Astrocyte of the spinal cord (primary cell): ENCODE measurements around the gene CFAP97D1.

Experiments used
- DNase-seq: peaks from one replicate; pipeline ENCODE4 v3.0.0; 2011; ENCODE audit warnings: low read depth, low spot score
- H3K4me3 ChIP-seq: 2 replicates; pipeline ENCODE4 v1.5.1; 2011; ENCODE audit warnings: low read depth, mild to moderate bottlenecking, low read length, moderate library complexity
- CTCF ChIP-seq: IDR thresholded peaks from 2 replicates; pipeline ENCODE4 v1.5.1; 2012; ENCODE audit warnings: low read depth, mild to moderate bottlenecking, low read length, inconsistent platforms
- in situ Hi-C: cut with HindIII; loops from 2 replicates; pipeline ENCODE4 v1.10.0; 2017; ENCODE audit warnings: low sequenced_read_pairs

CFAP97D1 gene

DNA sequence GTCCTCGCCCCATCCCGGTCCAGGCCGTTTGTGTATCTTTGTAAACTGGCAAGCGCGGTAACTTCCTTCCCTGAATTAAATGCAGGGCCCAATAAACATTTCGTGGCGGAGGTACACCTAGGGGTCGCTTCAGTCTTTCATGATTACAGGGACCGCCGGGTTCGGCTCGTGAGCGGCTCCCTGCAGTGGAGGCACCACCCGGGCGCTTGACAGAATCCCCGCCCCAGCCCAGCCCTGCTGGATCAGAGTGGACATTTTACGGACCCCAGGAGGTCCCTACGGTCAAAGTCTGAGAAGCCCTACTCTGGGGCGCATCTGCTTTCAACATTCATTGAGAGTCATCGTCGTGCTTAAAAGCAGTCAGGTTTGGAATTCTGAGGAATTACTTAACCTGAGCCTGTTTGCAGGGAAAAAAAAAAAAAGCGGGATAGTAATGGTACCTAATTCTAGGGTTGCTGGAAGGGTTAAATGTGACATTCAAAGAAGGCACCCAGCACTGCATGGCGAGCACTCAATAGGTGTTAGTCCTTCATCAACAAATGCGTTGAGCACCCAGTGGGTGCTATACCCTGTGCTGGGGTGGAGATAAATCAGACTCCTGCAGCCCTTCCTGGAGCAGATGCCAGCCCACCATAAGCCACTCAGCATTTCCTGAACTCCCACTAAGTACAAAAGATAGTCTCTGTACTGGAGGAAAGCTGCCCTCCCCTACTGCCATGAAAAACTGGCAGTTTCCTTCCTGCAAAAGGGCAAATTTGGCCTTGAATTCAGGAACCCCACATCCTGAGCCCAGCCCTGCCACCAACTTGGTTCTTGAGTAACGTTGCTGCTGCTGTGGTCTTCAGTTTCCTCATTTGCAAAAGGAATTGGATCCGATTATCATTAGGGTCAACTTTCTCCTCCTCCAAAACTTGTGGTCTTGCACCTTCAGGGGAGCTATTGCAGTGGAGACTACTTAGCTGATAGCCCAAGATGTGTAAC is 800 bp upstream of the CFAP97D1 start:
- in situ Hi-C loops = no loop called here
- TF ChIP-seq CTCF = peak; percentile 17
- peak overlapping the region; percentile 72 for H3K4me3 ChIP-seq
- DNase-seq = peak; percentile 40

GRCh38 chr17:43782913-43783680 is 2.9 kb downstream of the CFAP97D1 start:
- in situ Hi-C loops = no loop called here
- no peak overlapping the region for H3K4me3 ChIP-seq
- DNase-seq = no peak

DNA sequence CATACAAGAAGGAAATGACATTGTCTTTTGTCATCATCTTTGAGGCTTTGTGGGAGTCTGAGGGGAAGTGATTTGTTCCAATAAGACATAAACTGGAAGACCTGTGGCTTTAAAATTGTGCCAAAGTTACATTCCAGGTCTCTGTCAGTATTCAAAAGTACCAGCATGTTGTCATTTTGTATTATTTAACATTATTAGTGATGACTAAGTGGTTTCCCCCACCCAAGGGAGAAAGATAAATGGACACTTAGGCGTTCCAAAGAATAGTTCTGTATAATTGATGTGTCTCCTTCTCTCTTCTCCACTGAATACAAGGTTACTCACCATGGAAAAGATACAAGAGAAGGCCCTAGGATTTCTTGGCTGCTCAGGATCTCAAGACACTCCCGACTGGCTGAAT is 3.8 kb downstream of the CFAP97D1 start:
- no peak overlapping the region for H3K4me3 ChIP-seq
- peak; percentile 71 for DNase-seq
- TF ChIP-seq CTCF = no peak
- in situ Hi-C loops = no loop called here

More at GRCh38 chr17:43782913-43783680, 2.9 kb downstream of the CFAP97D1 start:
- no peak for TF ChIP-seq CTCF

DNA sequence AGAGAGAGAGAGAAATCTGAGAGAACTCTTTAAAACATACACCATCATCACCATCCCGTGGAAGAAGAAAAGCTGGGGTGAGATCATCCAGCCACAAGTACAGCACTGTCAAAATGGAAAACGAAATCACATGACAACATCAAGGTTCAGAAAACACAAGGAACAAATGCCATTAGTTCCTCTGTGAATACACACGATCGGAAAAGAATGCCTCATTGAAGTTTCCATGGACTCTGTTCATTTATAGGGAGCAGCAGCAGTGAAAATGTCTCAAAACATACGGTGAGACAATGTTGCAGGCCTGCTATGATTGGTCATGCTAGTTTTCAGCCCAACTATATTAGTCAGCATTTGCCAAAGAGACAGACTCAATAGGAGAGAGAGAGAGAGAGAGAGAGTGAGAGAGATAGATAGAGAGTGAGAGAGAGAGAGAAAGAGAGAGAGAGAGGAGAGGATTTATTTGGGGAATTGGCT is 4.4 kb downstream of the CFAP97D1 start:
- H3K4me3 ChIP-seq = no peak overlapping the region
- in situ Hi-C loops = no loop called here
- no peak for TF ChIP-seq CTCF
- DNase-seq = peak; percentile 80

DNA sequence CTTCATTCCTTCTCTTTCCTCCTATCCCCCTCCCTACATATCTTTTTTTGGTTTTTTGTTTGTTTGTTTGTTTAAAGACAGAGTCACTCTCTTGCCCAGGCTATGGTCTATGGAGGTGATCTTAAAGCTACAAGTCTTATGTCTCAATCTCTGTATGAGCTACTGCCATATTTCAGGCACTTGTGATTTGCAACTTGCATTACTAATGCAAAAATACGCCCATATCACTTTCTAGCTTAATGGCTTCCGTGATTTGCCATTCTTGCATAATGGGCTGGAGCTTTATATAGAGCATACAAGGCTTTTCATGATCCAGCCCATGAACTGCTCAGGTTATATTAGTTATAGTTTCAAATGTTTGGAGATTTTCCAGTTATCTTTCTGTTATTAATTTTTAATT is 7.5 kb downstream of the CFAP97D1 start:
- TF ChIP-seq CTCF = no peak
- H3K4me3 ChIP-seq = no peak overlapping the region
- no peak for DNase-seq
- in situ Hi-C loops = no loop called here

DNA sequence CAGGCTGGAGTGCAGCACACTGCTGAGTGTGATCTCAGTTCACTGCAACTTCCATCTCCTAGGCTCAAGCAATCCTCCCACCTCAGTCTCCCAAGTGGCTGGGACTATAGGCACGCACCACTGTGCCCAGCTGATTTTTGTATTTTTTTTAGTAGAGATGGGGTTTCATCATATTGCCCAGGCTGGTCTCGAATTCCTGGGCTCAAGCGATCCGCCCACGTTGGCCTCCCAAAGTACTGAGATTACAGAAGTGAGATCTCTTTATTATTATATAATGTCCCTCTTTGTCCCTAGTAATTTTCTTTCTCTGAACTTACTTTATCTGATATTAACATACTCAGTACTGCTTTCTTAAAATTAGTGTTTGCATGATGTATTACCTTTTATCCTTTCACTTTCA is 8.3 kb downstream of the CFAP97D1 start:
- in situ Hi-C loops = no loop called here
- no peak for DNase-seq
- H3K4me3 ChIP-seq = no peak overlapping the region
- TF ChIP-seq CTCF = no peak
